ENCODE data around the gene CSF2RB.

The CSF2RB gene

DNA sequence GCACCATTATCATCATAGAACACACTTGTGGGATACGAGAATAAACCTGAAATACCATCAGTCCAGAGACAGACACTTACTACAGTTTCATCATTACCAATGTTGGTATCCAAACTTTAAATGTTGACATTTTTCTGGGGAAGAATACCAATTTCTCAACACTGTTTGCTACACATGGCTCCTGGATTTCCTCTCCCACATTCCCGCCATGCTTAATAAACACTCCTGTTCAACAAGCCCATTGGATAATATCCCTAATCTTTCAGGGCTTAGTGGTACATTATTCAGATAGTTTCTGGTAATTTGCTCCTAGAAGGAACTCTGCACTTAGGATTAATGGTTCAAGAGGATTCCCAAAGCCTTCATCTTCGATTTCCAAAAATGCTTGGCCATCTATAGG lies 48.2 kb downstream of the CSF2RB start:
- in situ Hi-C loops (cut with MboI; ENCODE audit: low sequenced_read_pairs) = no loop called here

DNA sequence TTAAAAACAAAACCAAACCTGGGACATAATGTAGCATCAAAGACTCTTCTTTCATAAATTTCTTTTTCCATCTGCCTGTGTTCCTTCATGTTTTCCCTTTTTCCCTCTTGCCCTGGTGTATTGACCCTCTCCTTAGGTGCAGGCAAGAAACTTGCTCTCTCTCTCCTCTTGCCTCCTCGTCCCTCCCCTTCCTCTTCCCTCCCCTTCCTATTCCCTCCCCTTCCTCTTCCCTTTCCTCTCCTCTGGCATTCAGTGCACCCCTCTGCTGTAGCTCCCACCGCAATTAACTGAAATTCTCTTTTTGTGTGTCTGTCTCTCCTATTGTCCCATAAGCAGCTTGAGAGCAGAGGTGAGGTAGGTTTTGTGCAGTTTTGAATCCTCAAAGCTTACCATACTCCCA lies 49.9 kb downstream of the CSF2RB start:
- in situ Hi-C loops (cut with MboI; ENCODE audit: low sequenced_read_pairs) = no loop called here

DNA sequence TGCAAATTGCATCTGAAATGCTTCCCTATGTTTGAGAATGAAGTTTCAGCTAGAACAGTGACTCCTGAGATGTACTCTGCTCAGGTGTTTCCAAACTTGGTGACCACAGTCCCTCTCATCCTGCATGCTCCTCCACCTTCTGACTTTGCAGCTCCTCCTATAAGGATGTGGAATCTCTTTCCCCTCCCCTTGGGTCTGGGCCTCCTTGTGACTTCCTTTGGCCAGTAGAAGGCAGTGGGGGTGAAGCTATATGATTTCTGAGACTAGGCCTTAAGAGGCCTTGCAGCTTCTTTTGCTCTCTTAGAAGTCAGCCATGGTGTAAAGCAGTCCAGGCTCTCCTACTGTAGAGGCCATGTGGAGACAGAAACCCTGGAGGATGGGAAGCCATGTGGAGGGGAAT lies 50.7 kb downstream of the CSF2RB start:
- in situ Hi-C loops (cut with MboI; ENCODE audit: low sequenced_read_pairs) = no loop called here

- in situ Hi-C loops (cut with MboI; ENCODE audit: low sequenced_read_pairs) = no loop called here
These were observed 52.3 kb downstream of the CSF2RB start for GRCh38 chr22:36965696-36966095.

DNA sequence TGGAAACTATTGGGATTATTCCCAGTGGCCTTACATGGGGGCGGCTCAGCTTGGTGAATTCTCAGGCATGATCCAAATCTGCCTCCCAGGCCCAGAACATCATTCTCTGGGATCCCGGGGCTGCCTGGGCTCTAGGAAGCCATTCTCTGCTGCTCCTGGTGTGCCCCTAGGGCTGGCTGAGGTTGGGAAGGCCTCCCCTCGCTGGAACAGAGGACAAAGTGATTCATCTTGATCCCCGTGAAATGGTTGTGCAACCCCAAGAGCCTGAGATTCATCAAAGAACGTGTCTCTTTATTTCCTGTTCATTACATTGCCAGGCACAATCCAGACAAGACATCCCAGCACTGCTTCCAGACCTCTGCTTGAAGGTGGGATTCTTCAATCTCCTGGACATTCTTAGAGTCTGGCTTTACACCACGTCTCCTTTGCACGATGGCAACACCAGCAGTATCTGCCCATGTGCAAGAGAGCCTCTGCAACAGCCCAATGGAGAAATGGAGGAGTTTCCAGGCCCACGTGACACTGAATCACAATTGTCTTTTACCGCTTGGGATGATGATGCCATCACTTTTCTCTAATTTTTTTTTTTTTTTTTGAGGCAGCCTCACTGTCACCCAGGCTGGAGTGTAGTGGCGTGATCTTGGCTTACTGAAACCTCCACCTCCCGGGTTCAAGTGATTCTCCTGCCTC lies 53.6 kb downstream of the CSF2RB start:
- in situ Hi-C loops (cut with MboI; ENCODE audit: low sequenced_read_pairs) = no loop called here

- in situ Hi-C loops (cut with MboI; ENCODE audit: low sequenced_read_pairs) = no loop called here
These were observed 55.0 kb downstream of the CSF2RB start for GRCh38 chr22:36968249-36968964.

GRCh38 chr22:36971341-36972125 lies 58.1 kb downstream of the CSF2RB start:
- in situ Hi-C loops (cut with MboI; ENCODE audit: low sequenced_read_pairs) = no loop called here

- in situ Hi-C loops (cut with MboI; ENCODE audit: low sequenced_read_pairs) = loop anchor here (25.0 kb wide), 1 partner anchor 439 kb away; the partner anchor contains the start of gene EIF3D
These were observed 63.2 kb downstream of the CSF2RB start for GRCh38 chr22:36976606-36977005.

DNA sequence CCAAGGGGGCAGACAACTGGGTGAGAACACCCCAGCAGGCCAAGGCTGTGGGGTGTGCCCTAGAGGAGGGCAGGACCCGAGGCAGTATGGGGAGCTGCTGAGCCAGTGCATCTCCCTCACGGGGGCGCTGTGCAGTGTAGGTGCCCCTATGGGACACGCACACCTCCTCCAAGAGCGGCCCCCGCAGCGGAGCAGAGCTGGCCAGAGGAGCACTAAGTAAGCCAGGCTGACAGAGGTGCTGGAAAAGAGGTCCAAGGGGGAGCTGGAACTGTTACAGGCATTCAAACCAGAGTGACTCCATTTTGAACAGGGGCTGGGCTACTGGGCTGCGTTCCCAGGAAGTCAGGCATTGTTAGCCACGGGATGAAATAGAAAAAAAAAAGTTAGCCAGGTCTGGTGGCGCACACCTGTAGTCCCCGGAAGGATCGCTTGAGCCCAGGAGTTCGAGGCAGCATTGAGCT lies 64.0 kb downstream of the CSF2RB start:
- in situ Hi-C loops (cut with MboI; ENCODE audit: low sequenced_read_pairs) = loop anchor here (25.0 kb wide), 1 partner anchor 440 kb away; the partner anchor contains the start of gene EIF3D

GRCh38 chr22:36977947-36978660 lies 64.7 kb downstream of the CSF2RB start:
- in situ Hi-C loops (cut with MboI; ENCODE audit: low sequenced_read_pairs) = loop anchor here (25.0 kb wide), 1 partner anchor 441 kb away; the partner anchor contains the start of gene EIF3D

- in situ Hi-C loops (cut with MboI; ENCODE audit: low sequenced_read_pairs) = loop anchor here (25.0 kb wide), 1 partner anchor 442 kb away; the partner anchor contains the start of gene EIF3D
These were observed 65.8 kb downstream of the CSF2RB start for GRCh38 chr22:36979016-36979910.

GRCh38 chr22:36981247-36981775 lies 67.9 kb downstream of the CSF2RB start:
- in situ Hi-C loops (cut with MboI; ENCODE audit: low sequenced_read_pairs) = loop anchor here (10.0 to 25.0 kb wide), 2 partner anchors 197 to 444 kb away; partner anchors contain the start of gene EIF3D

GRCh38 chr22:36982136-36982535 lies 68.7 kb downstream of the CSF2RB start:
- in situ Hi-C loops (cut with MboI; ENCODE audit: low sequenced_read_pairs) = loop anchor here (10.0 to 25.0 kb wide), 2 partner anchors 197 to 445 kb away; partner anchors contain the start of gene EIF3D

DNA sequence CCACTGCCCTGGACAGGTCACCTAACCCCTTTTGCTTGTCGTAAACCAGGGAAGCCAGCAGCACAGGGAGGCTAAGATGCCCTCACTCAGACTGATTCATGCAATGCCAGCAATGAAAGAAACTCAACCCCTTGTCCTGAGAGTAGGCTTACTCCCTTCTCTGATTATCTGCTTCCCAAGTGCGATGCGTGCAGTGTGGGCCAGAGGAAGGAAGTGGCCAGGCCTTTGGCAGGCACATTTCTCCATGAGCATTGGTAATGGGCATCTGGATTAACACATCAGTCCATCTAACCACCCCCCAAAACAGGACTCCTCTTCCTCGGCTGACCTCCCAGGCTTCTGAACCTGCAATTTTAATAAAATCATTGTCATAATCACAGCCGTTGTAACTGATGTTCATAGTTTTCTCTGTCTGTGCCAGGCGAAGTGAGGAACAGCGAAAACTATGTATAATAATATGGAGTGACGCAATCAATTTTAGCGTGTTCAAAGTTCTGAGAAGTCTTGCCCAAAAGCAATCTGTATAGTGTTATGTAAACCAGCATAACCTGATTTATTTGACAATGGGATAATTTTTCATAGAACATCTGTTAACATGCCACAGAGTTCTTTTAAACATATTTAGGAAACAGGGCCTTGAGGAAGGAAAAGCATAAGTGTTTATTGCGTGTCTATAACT lies 71.9 kb downstream of the CSF2RB start:
- in situ Hi-C loops (cut with MboI; ENCODE audit: low sequenced_read_pairs) = loop anchor here (10.0 to 25.0 kb wide), 2 partner anchors 201 to 448 kb away; partner anchors contain the start of gene EIF3D

DNA sequence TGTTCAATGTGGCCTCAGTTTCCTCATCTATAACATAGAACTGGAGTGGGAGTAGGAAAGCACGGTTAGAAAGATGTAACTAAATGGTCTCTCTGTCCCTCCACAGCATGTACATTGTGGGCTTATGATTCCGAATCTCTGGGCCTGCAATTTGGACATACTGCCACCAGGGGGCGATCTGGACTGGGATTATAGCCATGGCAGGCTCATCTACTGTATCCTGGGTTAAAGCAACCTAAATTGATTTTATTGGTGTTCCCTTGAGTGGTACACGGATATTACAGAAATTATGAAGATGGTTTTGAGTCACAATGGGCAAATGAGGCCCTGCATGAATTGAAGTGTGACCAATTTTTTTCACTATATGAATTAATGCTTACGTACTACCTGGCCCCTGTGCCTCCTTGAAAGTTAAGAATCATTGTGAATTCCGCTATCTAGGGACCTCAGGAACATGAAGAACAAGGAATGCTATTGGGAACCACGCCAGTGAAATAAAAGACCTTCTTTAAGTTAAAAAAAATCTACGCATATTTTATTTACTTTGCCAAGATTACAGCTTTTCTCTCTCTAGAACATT lies 72.9 kb downstream of the CSF2RB start:
- in situ Hi-C loops (cut with MboI; ENCODE audit: low sequenced_read_pairs) = loop anchor here (10.0 to 25.0 kb wide), 2 partner anchors 202 to 449 kb away; partner anchors contain the start of gene EIF3D

DNA sequence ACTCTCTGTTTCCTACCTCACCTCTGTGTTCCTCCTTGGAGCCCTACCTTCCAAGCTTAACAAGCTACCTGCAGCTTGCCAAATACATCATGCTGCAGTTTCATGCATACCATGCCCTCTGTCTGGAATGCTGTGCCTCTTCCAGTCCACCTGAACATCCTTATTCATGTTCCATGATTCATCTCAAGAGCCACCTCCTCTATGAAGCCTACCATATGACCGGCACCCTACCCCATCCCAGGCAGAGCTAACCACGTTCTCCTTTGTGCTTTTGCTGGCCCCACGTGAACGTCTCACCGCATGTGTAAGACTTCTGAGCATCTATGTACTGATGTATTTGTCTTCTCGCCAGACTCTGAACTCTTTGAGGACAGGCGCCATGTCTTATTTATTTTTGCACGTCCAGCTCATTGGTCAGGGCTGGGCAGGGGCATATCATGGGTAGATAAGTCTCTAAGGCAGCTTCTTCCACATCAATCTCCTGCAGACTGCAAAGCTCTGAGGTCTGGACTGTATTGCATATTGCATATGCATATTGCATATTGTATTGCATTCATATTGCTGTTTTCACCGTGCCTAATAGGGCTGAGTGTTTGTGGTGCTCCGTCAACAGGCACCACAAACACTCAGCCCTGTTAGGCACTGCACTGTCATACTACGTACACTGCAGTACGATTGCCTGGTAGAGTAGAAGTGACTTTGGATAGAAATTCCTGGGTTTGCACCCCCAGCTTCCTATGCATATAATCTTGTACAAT lies 74.8 kb downstream of the CSF2RB start:
- in situ Hi-C loops (cut with MboI; ENCODE audit: low sequenced_read_pairs) = loop anchor here (10.0 to 25.0 kb wide), 2 partner anchors 203 to 451 kb away; partner anchors contain the start of gene EIF3D

GRCh38 chr22:36989012-36989411 lies 75.6 kb downstream of the CSF2RB start:
- in situ Hi-C loops (cut with MboI; ENCODE audit: low sequenced_read_pairs) = loop anchor here (10.0 to 25.0 kb wide), 2 partner anchors 204 to 452 kb away; partner anchors contain the start of gene EIF3D
